Fibroblast of lung (primary cell): Measurements from ENCODE around the gene LKAAEAR1.

Source experiments
- EZH2 ChIP-seq: IDR thresholded peaks from 2 replicates; pipeline ENCODE4 v1.5.1; 2012; ENCODE audit warnings: low read length, control low read depth, mild to moderate bottlenecking; ENCODE audit errors: missing control alignments
- TF ChIP-seq, protein P1 (sequence below), 2 donors: IDR thresholded peaks in 1 of 2; conservative IDR thresholded peaks in 1 of 2; 1 replicate in 1 of 2; 2 replicates in 1 of 2; pipeline ENCODE4 v1.5.1; 2011 to 2012; ENCODE audit warnings: low read length in 2 of 2, control low read depth in 1 of 2, inconsistent platforms in 1 of 2, low read depth in 1 of 2, mild to moderate bottlenecking in 1 of 2

DNA sequence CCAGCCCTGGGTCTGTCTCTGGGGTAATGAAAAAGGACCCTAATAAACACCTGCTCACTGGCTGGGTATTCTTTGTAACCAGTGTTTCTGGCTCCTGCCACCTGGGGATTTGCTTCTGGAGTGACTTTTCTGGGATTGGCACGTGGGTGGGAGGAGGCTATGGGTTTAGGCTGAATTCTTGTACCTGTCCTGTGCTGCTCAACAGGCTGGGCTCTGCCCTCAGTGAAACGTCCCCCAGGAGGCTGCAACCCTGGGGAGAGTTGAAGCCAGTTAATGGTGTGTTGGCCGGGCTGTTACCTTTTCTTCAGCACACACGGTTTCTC lies 16.3 kb upstream of the LKAAEAR1 start:
- TF ChIP-seq, protein P1, sequence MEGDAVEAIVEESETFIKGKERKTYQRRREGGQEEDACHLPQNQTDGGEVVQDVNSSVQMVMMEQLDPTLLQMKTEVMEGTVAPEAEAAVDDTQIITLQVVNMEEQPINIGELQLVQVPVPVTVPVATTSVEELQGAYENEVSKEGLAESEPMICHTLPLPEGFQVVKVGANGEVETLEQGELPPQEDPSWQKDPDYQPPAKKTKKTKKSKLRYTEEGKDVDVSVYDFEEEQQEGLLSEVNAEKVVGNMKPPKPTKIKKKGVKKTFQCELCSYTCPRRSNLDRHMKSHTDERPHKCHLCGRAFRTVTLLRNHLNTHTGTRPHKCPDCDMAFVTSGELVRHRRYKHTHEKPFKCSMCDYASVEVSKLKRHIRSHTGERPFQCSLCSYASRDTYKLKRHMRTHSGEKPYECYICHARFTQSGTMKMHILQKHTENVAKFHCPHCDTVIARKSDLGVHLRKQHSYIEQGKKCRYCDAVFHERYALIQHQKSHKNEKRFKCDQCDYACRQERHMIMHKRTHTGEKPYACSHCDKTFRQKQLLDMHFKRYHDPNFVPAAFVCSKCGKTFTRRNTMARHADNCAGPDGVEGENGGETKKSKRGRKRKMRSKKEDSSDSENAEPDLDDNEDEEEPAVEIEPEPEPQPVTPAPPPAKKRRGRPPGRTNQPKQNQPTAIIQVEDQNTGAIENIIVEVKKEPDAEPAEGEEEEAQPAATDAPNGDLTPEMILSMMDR (conservative IDR thresholded peaks at IDR 0.05 in 1 of 2, IDR thresholded peaks at IDR 0.05 in 1 of 2; ENCODE audit: low read depth in 1 of 2, low read length in 2 of 2): no peak
- TF ChIP-seq EZH2: no peak
